ENCODE results near the gene FILIP1L. TPM values are rescaled to one million over a fixed set of nuclear protein-coding genes. Genes with fewer than 3 reads are reported as not detected.

Gene FILIP1L
- total RNA-seq, 1 experiment from 2014 or later: 4.3 TPM

DNA sequence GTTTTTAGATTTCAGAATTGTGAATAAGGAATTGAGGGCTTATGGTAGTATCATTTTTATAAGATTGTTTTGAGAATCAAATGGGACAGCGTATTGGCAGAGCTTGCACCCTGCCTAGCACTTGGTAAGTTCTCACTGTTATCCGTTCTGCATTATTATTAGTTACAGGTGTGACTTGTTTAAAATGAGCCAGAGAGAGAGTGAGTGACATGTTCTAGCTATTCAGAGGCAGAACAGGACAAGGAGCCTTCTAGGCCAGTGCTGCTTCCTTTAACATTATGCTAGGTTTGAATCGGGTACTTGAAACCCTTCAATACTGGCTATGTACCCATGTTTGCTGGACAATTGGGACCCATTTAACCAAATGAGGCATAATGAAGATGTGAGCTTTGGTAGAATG is 133.7 kb downstream of the FILIP1L start:
- intact Hi-C loops (cut with micrococcal nuclease; ENCODE audit: unreplicated experiment): no loop called here
- no TSS peak for BruUV-seq (replicated peaks)
- POLR2A ChIA-PET (ENCODE audit: low non-redundant PET): no interaction called here

DNA sequence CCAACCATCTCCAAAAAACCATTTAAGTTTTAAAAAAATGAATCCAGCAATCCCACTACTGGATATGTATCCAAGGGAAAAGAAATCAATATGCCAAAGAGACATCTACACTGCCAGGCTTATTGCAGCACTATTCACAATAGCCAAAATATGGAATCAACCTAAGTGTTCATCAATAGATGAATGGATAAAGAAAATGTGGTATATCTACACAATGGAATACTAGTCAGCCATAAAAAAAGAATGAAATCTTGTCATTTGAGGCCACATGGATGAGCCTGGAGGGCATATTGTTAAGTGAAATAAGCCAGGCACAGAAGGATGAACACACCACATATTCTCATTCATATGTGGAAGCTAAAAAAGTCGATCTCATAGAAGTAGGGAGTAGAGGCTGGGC is 136.1 kb downstream of the FILIP1L start:
- POLR2A ChIA-PET (ENCODE audit: low non-redundant PET): no interaction called here

More for the DNA sequence above, 133.7 kb downstream of the FILIP1L start:
- no peak for DNase-seq (ENCODE audit: low spot score)
- H3K4me3 ChIP-seq (ENCODE audit: low read depth, low read length, poor library complexity, severe bottlenecking): no peak overlapping the region
- H3K27ac ChIP-seq (ENCODE audit: low read depth, low read length, poor library complexity, severe bottlenecking): no peak overlapping the region
- no peaks in the 10 kb centered on the region for H3K27me3 ChIP-seq (replicated peaks; ENCODE audit: insufficient read depth, low read depth, low read length, poor library complexity)
- no peaks in the 10 kb centered on the region for H3K36me3 ChIP-seq (ENCODE audit: insufficient read depth, low read length, poor library complexity, severe bottlenecking)
- TF ChIP-seq, protein P1, sequence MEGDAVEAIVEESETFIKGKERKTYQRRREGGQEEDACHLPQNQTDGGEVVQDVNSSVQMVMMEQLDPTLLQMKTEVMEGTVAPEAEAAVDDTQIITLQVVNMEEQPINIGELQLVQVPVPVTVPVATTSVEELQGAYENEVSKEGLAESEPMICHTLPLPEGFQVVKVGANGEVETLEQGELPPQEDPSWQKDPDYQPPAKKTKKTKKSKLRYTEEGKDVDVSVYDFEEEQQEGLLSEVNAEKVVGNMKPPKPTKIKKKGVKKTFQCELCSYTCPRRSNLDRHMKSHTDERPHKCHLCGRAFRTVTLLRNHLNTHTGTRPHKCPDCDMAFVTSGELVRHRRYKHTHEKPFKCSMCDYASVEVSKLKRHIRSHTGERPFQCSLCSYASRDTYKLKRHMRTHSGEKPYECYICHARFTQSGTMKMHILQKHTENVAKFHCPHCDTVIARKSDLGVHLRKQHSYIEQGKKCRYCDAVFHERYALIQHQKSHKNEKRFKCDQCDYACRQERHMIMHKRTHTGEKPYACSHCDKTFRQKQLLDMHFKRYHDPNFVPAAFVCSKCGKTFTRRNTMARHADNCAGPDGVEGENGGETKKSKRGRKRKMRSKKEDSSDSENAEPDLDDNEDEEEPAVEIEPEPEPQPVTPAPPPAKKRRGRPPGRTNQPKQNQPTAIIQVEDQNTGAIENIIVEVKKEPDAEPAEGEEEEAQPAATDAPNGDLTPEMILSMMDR (conservative IDR thresholded peaks at IDR 0.05; ENCODE audit: low read depth, low read length): no peak
- no peak for TF ChIP-seq EZH2 (IDR thresholded peaks at IDR 0.05; ENCODE audit: borderline replicate concordance, low read depth, low read length, poor library complexity, severe bottlenecking)
- no peaks in the 10 kb centered on the region for H3K9me3 ChIP-seq (ENCODE audit: low read depth, low read length, poor library complexity, severe bottlenecking)
- no peaks in the 10 kb centered on the region for H3K4me1 ChIP-seq (ENCODE audit: insufficient read depth, low read length, poor library complexity, severe bottlenecking)
- CTCF ChIA-PET: interaction anchor here (0.6 kb wide), 1 partner anchor 249 kb away, joined by 7 read pairs; no protein-coding TSS in a partner anchor

DNA sequence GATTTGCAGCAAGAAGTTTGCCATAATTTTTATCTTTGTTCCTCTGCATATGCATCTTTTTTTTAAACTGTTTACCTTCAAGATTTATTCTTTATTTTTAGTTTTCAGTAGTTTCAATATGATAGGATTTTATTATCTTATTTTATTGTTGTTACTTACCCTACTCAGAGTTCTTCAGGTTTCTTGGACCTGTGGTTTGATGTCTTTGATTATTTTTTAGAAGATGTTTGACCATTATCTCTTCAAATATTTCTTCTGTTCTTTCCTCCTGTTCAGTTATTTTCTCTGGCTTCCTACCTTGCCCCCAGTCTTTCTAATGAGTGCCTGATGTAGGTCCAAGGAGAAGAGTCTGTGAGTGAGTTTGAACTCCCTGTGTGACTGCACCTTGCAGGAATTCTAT is 137.7 kb downstream of the FILIP1L start:
- TF ChIP-seq EZH2 (IDR thresholded peaks at IDR 0.05; ENCODE audit: borderline replicate concordance, low read depth, low read length, poor library complexity, severe bottlenecking): no peak
- TF ChIP-seq, protein P1 (conservative IDR thresholded peaks at IDR 0.05; ENCODE audit: low read depth, low read length): no peak
- ChIA-PET CTCF (no interaction called here), POLR2A (ENCODE audit: low non-redundant PET) (no interaction called here)
- Histone ChIP-seq H3K9me3 (ENCODE audit: low read depth, low read length, poor library complexity, severe bottlenecking) (no peaks in the 10 kb centered on the region), H3K36me3 (ENCODE audit: insufficient read depth, low read length, poor library complexity, severe bottlenecking) (no peaks in the 10 kb centered on the region), H3K27ac (ENCODE audit: low read depth, low read length, poor library complexity, severe bottlenecking) (no peak overlapping the region), H3K4me1 (ENCODE audit: insufficient read depth, low read length, poor library complexity, severe bottlenecking) (no peaks in the 10 kb centered on the region), H3K27me3 (replicated peaks; ENCODE audit: insufficient read depth, low read depth, low read length, poor library complexity) (no peaks in the 10 kb centered on the region), H3K4me3 (ENCODE audit: low read depth, low read length, poor library complexity, severe bottlenecking) (no peak overlapping the region)
- no peak for DNase-seq (ENCODE audit: low spot score)
- intact Hi-C loops (cut with micrococcal nuclease; ENCODE audit: unreplicated experiment): no loop called here
- BruUV-seq (replicated peaks): no TSS peak

More for the DNA sequence above, 136.1 kb downstream of the FILIP1L start:
- no peak for DNase-seq (ENCODE audit: low spot score)
- no TSS peak for BruUV-seq (replicated peaks)
- intact Hi-C loops (cut with micrococcal nuclease; ENCODE audit: unreplicated experiment): no loop called here
- no peaks in the 10 kb centered on the region for H3K9me3 ChIP-seq (ENCODE audit: low read depth, low read length, poor library complexity, severe bottlenecking)
- CTCF ChIA-PET: no interaction called here
- TF ChIP-seq, protein P1 (conservative IDR thresholded peaks at IDR 0.05; ENCODE audit: low read depth, low read length): no peak
- TF ChIP-seq EZH2 (IDR thresholded peaks at IDR 0.05; ENCODE audit: borderline replicate concordance, low read depth, low read length, poor library complexity, severe bottlenecking): no peak
- no peaks in the 10 kb centered on the region for H3K4me1 ChIP-seq (ENCODE audit: insufficient read depth, low read length, poor library complexity, severe bottlenecking)
- H3K4me3 ChIP-seq (ENCODE audit: low read depth, low read length, poor library complexity, severe bottlenecking): no peak overlapping the region
- H3K27ac ChIP-seq (ENCODE audit: low read depth, low read length, poor library complexity, severe bottlenecking): no peak overlapping the region
- no peaks in the 10 kb centered on the region for H3K27me3 ChIP-seq (replicated peaks; ENCODE audit: insufficient read depth, low read depth, low read length, poor library complexity)
- no peaks in the 10 kb centered on the region for H3K36me3 ChIP-seq (ENCODE audit: insufficient read depth, low read length, poor library complexity, severe bottlenecking)
